Hematopoietic multipotent progenitor cell treated with erythropoietin and hydrocortisone succinate and interleukin-3 and kit ligand, for 4 days (in vitro differentiated cells): ENCODE data around the gene ETF1.

ENCODE experiments used
- DNase-seq: peaks from one replicate; pipeline ENCODE4 v3.0.0-alpha.2; 2015

Gene ETF1

GRCh38 chr5:138542956-138543729 lies at the start of gene ETF1:
TSS of gene ETF1 (minus strand) at chr5:138543236. CDS start at chr5:138542918, 318 bp downstream.
- peak; percentile 100 for DNase-seq

GRCh38 chr5:138588013-138588788 lies 45.2 kb upstream of the ETF1 start:
- no peak for DNase-seq

- no peak for DNase-seq
Measured at GRCh38 chr5:138585157-138585556, 42.1 kb upstream of the ETF1 start.

- no peak for DNase-seq
Measured at GRCh38 chr5:138583984-138584637, 41.1 kb upstream of the ETF1 start.

GRCh38 chr5:138582959-138583358 lies 39.9 kb upstream of the ETF1 start:
- DNase-seq, result no peak

- no peak for DNase-seq
Measured at GRCh38 chr5:138580777-138581176, 37.7 kb upstream of the ETF1 start.

- no peak for DNase-seq
Measured at GRCh38 chr5:138580001-138580400, 37.0 kb upstream of the ETF1 start.

GRCh38 chr5:138579517-138579863 lies 36.5 kb upstream of the ETF1 start:
- DNase-seq, result no peak

GRCh38 chr5:138577452-138577851 lies 34.4 kb upstream of the ETF1 start:
- DNase-seq, result no peak

GRCh38 chr5:138575194-138576015 lies 32.4 kb upstream of the ETF1 start, which contains the start of gene HSPA9:
TSS of gene HSPA9 (minus strand) at chr5:138575401. CDS start at chr5:138575318, 83 bp downstream.
- DNase-seq, result peak; percentile 100

GRCh38 chr5:138574744-138575193 lies 31.7 kb upstream of the ETF1 start:
- no peak for DNase-seq

GRCh38 chr5:138573949-138574670 lies 31.1 kb upstream of the ETF1 start:
- no peak for DNase-seq

- DNase-seq, result no peak
Measured at GRCh38 chr5:138573223-138573622, 30.2 kb upstream of the ETF1 start.

- no peak for DNase-seq
Measured at GRCh38 chr5:138570871-138571270, 27.8 kb upstream of the ETF1 start.

GRCh38 chr5:138569782-138570181 lies 26.7 kb upstream of the ETF1 start:
- no peak for DNase-seq

- no peak for DNase-seq
Measured at GRCh38 chr5:138568061-138568824, 25.2 kb upstream of the ETF1 start.

GRCh38 chr5:138566792-138567191 lies 23.8 kb upstream of the ETF1 start:
- no peak for DNase-seq

GRCh38 chr5:138565100-138565821 lies 22.2 kb upstream of the ETF1 start:
- DNase-seq, result no peak

GRCh38 chr5:138564242-138564641 lies 21.2 kb upstream of the ETF1 start:
- no peak for DNase-seq

- DNase-seq, result no peak
Measured at GRCh38 chr5:138563340-138564118, 20.5 kb upstream of the ETF1 start.
